ENCODE results near the gene UGT1A8. TPM values are rescaled to one million over a fixed set of nuclear protein-coding genes. Genes with fewer than 3 reads are reported as not detected.

Gene UGT1A8
- total and polyA plus RNA-seq, 2 experiments from 2014 or later: 0.45 TPM; not detected in 1

DNA sequence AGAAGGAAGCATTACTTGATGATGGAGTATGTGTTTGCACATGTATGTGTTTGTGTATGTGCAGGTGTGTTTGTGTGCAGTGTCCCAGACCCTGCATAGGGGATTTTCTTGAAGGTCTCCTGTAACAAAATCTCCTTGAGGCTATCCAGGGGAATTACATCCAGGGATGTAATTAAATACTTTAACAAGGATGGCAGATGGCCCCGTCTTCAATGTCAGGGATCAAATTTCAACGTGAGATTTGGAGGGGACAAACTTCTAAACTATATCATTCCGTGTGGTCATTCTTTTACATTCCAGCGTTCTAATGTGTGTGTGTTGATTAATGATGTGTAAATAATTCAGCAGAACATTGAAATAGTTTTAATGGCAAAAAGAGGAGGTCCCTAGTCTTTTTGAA lies 57.6 kb downstream of the UGT1A8 start (continued):
- TF ChIP-seq, protein P1, sequence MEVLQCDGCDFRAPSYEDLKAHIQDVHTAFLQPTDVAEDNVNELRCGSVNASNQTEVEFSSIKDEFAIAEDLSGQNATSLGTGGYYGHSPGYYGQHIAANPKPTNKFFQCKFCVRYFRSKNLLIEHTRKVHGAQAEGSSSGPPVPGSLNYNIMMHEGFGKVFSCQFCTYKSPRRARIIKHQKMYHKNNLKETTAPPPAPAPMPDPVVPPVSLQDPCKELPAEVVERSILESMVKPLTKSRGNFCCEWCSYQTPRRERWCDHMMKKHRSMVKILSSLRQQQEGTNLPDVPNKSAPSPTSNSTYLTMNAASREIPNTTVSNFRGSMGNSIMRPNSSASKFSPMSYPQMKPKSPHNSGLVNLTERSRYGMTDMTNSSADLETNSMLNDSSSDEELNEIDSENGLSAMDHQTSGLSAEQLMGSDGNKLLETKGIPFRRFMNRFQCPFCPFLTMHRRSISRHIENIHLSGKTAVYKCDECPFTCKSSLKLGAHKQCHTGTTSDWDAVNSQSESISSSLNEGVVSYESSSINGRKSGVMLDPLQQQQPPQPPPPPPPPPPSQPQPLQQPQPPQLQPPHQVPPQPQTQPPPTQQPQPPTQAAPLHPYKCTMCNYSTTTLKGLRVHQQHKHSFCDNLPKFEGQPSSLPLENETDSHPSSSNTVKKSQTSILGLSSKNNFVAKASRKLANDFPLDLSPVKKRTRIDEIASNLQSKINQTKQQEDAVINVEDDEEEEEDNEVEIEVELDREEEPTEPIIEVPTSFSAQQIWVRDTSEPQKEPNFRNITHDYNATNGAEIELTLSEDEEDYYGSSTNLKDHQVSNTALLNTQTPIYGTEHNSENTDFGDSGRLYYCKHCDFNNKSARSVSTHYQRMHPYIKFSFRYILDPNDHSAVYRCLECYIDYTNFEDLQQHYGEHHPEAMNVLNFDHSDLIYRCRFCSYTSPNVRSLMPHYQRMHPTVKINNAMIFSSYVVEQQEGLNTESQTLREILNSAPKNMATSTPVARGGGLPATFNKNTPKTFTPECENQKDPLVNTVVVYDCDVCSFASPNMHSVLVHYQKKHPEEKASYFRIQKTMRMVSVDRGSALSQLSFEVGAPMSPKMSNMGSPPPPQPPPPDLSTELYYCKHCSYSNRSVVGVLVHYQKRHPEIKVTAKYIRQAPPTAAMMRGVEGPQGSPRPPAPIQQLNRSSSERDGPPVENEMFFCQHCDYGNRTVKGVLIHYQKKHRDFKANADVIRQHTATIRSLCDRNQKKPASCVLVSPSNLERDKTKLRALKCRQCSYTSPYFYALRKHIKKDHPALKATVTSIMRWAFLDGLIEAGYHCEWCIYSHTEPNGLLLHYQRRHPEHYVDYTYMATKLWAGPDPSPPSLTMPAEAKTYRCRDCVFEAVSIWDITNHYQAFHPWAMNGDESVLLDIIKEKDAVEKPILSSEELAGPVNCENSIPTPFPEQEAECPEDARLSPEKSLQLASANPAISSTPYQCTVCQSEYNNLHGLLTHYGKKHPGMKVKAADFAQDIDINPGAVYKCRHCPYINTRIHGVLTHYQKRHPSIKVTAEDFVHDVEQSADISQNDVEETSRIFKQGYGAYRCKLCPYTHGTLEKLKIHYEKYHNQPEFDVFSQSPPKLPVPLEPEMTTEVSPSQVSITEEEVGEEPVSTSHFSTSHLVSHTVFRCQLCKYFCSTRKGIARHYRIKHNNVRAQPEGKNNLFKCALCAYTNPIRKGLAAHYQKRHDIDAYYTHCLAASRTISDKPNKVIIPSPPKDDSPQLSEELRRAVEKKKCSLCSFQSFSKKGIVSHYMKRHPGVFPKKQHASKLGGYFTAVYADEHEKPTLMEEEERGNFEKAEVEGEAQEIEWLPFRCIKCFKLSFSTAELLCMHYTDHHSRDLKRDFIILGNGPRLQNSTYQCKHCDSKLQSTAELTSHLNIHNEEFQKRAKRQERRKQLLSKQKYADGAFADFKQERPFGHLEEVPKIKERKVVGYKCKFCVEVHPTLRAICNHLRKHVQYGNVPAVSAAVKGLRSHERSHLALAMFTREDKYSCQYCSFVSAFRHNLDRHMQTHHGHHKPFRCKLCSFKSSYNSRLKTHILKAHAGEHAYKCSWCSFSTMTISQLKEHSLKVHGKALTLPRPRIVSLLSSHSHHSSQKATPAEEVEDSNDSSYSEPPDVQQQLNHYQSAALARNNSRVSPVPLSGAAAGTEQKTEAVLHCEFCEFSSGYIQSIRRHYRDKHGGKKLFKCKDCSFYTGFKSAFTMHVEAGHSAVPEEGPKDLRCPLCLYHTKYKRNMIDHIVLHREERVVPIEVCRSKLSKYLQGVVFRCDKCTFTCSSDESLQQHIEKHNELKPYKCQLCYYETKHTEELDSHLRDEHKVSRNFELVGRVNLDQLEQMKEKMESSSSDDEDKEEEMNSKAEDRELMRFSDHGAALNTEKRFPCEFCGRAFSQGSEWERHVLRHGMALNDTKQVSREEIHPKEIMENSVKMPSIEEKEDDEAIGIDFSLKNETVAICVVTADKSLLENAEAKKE (CRISPR knock-in tag; IDR thresholded peaks at IDR 0.05): no peak
- TF ChIP-seq POLR2AphosphoS5 (IDR thresholded peaks at IDR 0.05; ENCODE audit: low read depth): no peak

- Mint-ChIP-seq H3K4me3 (no peak overlapping the region), H3K9me3 (no peaks in the 10 kb centered on the region; the same call in 2 of the 3 replicates), H3K4me1 (peaks cover 6% of the 10 kb centered on the region; the same call in 2 of the 3 replicates), H3K36me3 (ENCODE audit: low read depth) (no peaks in the 10 kb centered on the region), H3K27ac (no peak overlapping the region), H3K27me3 (ENCODE audit: insufficient read depth, low read depth, poor library complexity) (no peaks in the 10 kb centered on the region)
- no peak for ATAC-seq
- H2AFZ ChIP-seq: no peak overlapping the region
- H3K4me2 ChIP-seq: no peak overlapping the region
- H3F3A ChIP-seq (replicated peaks; ENCODE audit: low read depth): no peaks in the 10 kb centered on the region
- no peaks in the 10 kb centered on the region for H4K20me1 ChIP-seq (replicated peaks; ENCODE audit: insufficient read depth)
- no peaks in the 10 kb centered on the region for H3K9me2 ChIP-seq (ENCODE audit: insufficient read depth)
- no peaks in the 10 kb centered on the region for H3K79me2 ChIP-seq (replicated peaks; ENCODE audit: insufficient read depth)
- no peak for DNase-seq (ENCODE audit: low spot score)
- H3K4me3 ChIP-seq: no peak overlapping the region
- TF ChIP-seq NANOG (IDR thresholded peaks at IDR 0.05; ENCODE audit: borderline replicate concordance): no peak
- H3K27ac ChIP-seq (ENCODE audit: low read depth): no peak overlapping the region
- H3K4me1 ChIP-seq (ENCODE audit: insufficient read depth): no peaks in the 10 kb centered on the region; the same call in 1 of the 2 replicates
- no peaks in the 10 kb centered on the region for H3K36me3 ChIP-seq (ENCODE audit: insufficient read depth)
- no peaks in the 10 kb centered on the region for H3K27me3 ChIP-seq (ENCODE audit: insufficient read depth)
Observed at GRCh38 chr2:233676046-233676445, 58.6 kb downstream of the UGT1A8 start.

- H3K36me3 Mint-ChIP-seq (ENCODE audit: low read depth): no peaks in the 10 kb centered on the region
- peaks cover 4% of the 10 kb centered on the region for H3K27me3 Mint-ChIP-seq (ENCODE audit: insufficient read depth, low read depth, poor library complexity)
- Histone ChIP-seq H3F3A (replicated peaks; ENCODE audit: low read depth) (no peaks in the 10 kb centered on the region), H3K4me1 (ENCODE audit: insufficient read depth) (no peaks in the 10 kb centered on the region; the same call in 1 of the 2 replicates), H4K20me1 (replicated peaks; ENCODE audit: insufficient read depth) (no peaks in the 10 kb centered on the region), H3K9me2 (ENCODE audit: insufficient read depth) (no peaks in the 10 kb centered on the region), H3K36me3 (ENCODE audit: insufficient read depth) (no peaks in the 10 kb centered on the region), H3K4me3 (no peak overlapping the region), H3K79me2 (replicated peaks; ENCODE audit: insufficient read depth) (no peaks in the 10 kb centered on the region), H3K27ac (ENCODE audit: low read depth) (no peak overlapping the region), H3K27me3 (ENCODE audit: insufficient read depth) (no peaks in the 10 kb centered on the region), H2AFZ (no peak overlapping the region), H3K4me2 (no peak overlapping the region)
- ATAC-seq (no peak), DNase-seq (ENCODE audit: low spot score) (no peak)
- H3K9me3 Mint-ChIP-seq: no peaks in the 10 kb centered on the region; the same call in 2 of the 3 replicates
- no peak overlapping the region for H3K27ac Mint-ChIP-seq
- TF ChIP-seq, protein P2, sequence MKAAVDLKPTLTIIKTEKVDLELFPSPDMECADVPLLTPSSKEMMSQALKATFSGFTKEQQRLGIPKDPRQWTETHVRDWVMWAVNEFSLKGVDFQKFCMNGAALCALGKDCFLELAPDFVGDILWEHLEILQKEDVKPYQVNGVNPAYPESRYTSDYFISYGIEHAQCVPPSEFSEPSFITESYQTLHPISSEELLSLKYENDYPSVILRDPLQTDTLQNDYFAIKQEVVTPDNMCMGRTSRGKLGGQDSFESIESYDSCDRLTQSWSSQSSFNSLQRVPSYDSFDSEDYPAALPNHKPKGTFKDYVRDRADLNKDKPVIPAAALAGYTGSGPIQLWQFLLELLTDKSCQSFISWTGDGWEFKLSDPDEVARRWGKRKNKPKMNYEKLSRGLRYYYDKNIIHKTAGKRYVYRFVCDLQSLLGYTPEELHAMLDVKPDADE (IDR thresholded peaks at IDR 0.05): no peak
- TF ChIP-seq EZH2 (IDR thresholded peaks at IDR 0.05; ENCODE audit: low read depth, unreplicated experiment) (no peak), ZNF114 (CRISPR knock-in tag; IDR thresholded peaks at IDR 0.05) (no peak), ZNF331 (CRISPR knock-in tag; IDR thresholded peaks at IDR 0.05; ENCODE audit: low read depth) (no peak), EZH2phosphoT487 (IDR thresholded peaks at IDR 0.05; ENCODE audit: unreplicated experiment) (no peak), JUNB (IDR thresholded peaks at IDR 0.05; ENCODE audit: unreplicated experiment) (no peak)
- no peak overlapping the region for H3K4me3 Mint-ChIP-seq
- peaks cover 6% of the 10 kb centered on the region; the same call in 2 of the 3 replicates for H3K4me1 Mint-ChIP-seq
Observed at GRCh38 chr2:233679196-233679595, 61.8 kb downstream of the UGT1A8 start.
